Right hindlimb (tissue), 1 donor: ENCODE results near the gene C1orf232.

Source experiments
- DNase-seq: peaks from one replicate; pipeline ENCODE4 v3.0.0-alpha.2; 2018

Gene C1orf232

GRCh38 chr1:26122988-26123973 is 45.5 kb downstream of the C1orf232 start:
- DNase-seq: no peak

GRCh38 chr1:26121854-26122773 is 46.6 kb downstream of the C1orf232 start:
- DNase-seq: no peak

DNA sequence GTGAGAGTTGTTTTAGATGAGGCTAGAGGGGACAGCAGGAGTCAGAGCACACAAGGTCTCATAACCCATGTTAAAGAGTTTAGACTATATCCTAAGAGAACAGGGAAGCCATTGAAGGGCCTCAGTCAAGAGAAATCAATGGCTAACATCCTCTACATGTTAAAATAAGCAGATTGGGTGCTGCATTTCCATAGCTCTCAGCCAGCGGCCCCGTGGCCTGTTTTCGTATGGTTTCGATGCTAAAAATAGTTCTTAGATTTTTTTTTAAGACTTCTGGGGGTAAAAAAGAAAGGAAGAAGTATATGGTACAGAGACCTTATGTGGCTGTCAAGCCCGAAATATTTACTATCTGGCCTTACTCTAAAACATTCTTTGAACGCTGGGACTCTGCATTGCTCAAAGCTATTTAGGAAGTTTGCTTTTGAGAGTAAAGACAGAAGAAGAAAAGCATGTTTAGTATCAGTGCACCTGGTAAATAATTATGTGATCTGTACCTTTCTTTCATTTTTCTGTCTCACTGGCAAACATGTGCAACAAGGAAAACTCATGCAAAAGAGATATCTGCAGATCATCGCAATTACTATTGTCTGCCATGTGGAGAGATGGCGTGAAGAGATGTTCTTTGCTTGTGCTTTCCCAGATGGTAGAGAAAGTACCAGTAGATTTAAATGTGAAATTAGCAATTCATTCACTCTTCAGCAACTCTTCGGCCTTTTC is 48.7 kb downstream of the C1orf232 start:
- no peak for DNase-seq

GRCh38 chr1:26114165-26114927 is 54.4 kb downstream of the C1orf232 start:
- no peak for DNase-seq
